Measurements from ENCODE around the gene ST7. TPM values are rescaled to one million over a fixed set of nuclear protein-coding genes. Genes with fewer than 3 reads are reported as not detected.

The ST7 gene
- total and polyA plus RNA-seq, 7 experiments from 2014 or later, result 2.1 to 6.4 (median 4.1) TPM

- Mint-ChIP-seq H3K4me3 (no peak overlapping the region), H3K27ac (no peak overlapping the region), H3K9me3 (no peaks in the 10 kb centered on the region), H3K4me1 (no peaks in the 10 kb centered on the region), H3K27me3 (peaks cover 0 to 10% (median 0%) of the 10 kb centered on the region in 5 donors), H3K36me3 (peaks cover 0 to 3% (median 0%) of the 10 kb centered on the region in 5 donors)
- ChIA-PET POLR2A (no interaction called here), CTCF (interaction anchor here (1.0 kb wide), 1 partner anchor 10 kb away, joined by 4 read pairs; no protein-coding TSS in a partner anchor)
- no peak for ATAC-seq
- no peak overlapping the region for H3K27ac ChIP-seq (ENCODE audit: low read depth, low read length)
- H3K27me3 ChIP-seq (ENCODE audit: control insufficient read depth in 2 of 2, insufficient read depth in 2 of 2, low read length in 2 of 2), result no peaks in the 10 kb centered on the region
- DNase-seq, result no peak
- H3K36me3 ChIP-seq (ENCODE audit: control insufficient read depth in 2 of 3, insufficient read depth in 3 of 3, low read length in 3 of 3), result no peaks in the 10 kb centered on the region
- no peaks in the 10 kb centered on the region for H3K4me1 ChIP-seq (ENCODE audit: control insufficient read depth in 2 of 2, insufficient read depth in 2 of 2, low read length in 2 of 2)
- H3K4me3 ChIP-seq (ENCODE audit: low read length), result no peak overlapping the region
- intact Hi-C loops (cut with micrococcal nuclease), result no loop called here
- no peaks in the 10 kb centered on the region for H3K9me3 ChIP-seq (ENCODE audit: control insufficient read depth in 2 of 3, low read length in 3 of 3)
Measured at GRCh38 chr7:117101026-117101425, 147.7 kb downstream of the ST7 start.

GRCh38 chr7:117110480-117111315 is 157.4 kb downstream of the ST7 start:
- Mint-ChIP-seq H3K4me1 (peaks cover 4 to 22% (median 14%) of the 10 kb centered on the region in 7 donors), H3K27me3 (peaks cover 0 to 25% (median 0%) of the 10 kb centered on the region in 5 donors), H3K4me3 (peak overlapping the region in 8 of 10 donors; percentile 0 to 64 (median 40)), H3K9me3 (peaks cover 0 to 3% (median 0%) of the 10 kb centered on the region in 11 donors), H3K27ac (peak overlapping the region in 7 of 9 donors; percentile 14 to 88 (median 51)), H3K36me3 (peaks cover 0 to 4% (median 0%) of the 10 kb centered on the region in 5 donors)
- H3K36me3 ChIP-seq (ENCODE audit: control insufficient read depth in 2 of 3, insufficient read depth in 3 of 3, low read length in 3 of 3), result no peaks in the 10 kb centered on the region
- CTCF ChIA-PET, result interaction anchor here (1.1 to 1.5 kb wide), 4 partner anchors 10 to 125 kb away, joined by 3 to 5 read pairs (median 4); no protein-coding TSS in a partner anchor
- peak; percentile 97 for ATAC-seq
- no peak overlapping the region for H3K4me3 ChIP-seq (ENCODE audit: low read length)
- DNase-seq, result peak in 8 of 9 donors; percentile 14 to 60 (median 40)
- no peaks in the 10 kb centered on the region for H3K9me3 ChIP-seq (ENCODE audit: control insufficient read depth in 2 of 3, low read length in 3 of 3)
- peak overlapping the region; percentile 4 for H3K27ac ChIP-seq (ENCODE audit: low read depth, low read length)
- peaks cover 6 to 12% of the 10 kb centered on the region in 2 donors for H3K4me1 ChIP-seq (ENCODE audit: control insufficient read depth in 2 of 2, insufficient read depth in 2 of 2, low read length in 2 of 2)
- POLR2A ChIA-PET, result interaction anchor here (1.0 kb wide), 2 partner anchors 101 to 105 kb away, joined by 4 read pairs; no protein-coding TSS in a partner anchor
- intact Hi-C loops (cut with micrococcal nuclease), result no loop called here
- H3K27me3 ChIP-seq (ENCODE audit: control insufficient read depth in 2 of 2, insufficient read depth in 2 of 2, low read length in 2 of 2), result no peaks in the 10 kb centered on the region

DNA sequence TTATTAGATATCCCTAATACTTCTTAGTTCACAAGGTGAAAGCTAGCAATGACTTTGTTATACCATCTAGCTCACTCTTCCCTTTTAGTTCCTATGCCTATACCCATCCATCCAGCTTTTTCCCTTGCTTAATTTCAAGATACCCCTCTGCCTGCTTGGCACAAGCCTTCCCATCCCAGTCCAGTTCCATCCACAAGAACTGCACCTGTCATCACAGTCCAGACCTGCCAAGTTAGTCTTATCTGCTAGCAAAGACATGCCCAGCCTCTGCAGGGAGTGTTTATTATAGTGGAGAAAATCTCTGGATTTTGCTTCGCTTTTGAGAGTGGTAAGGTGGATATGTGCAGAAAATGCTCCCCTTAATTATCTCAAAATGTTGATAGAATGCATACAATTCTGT is 158.2 kb downstream of the ST7 start:
- Mint-ChIP-seq H3K9me3 (peaks cover 0 to 3% (median 0%) of the 10 kb centered on the region in 11 donors), H3K27me3 (peaks cover 0 to 27% (median 0%) of the 10 kb centered on the region in 5 donors), H3K4me3 (no peak overlapping the region), H3K27ac (no peak overlapping the region), H3K4me1 (peaks cover 4 to 22% (median 14%) of the 10 kb centered on the region in 7 donors), H3K36me3 (peaks cover 0 to 4% (median 0%) of the 10 kb centered on the region in 5 donors)
- ATAC-seq, result no peak
- no peaks in the 10 kb centered on the region for H3K9me3 ChIP-seq (ENCODE audit: control insufficient read depth in 2 of 3, low read length in 3 of 3)
- peaks cover 6 to 12% of the 10 kb centered on the region in 2 donors for H3K4me1 ChIP-seq (ENCODE audit: control insufficient read depth in 2 of 2, insufficient read depth in 2 of 2, low read length in 2 of 2)
- H3K27ac ChIP-seq (ENCODE audit: low read depth, low read length), result no peak overlapping the region
- H3K27me3 ChIP-seq (ENCODE audit: control insufficient read depth in 2 of 2, insufficient read depth in 2 of 2, low read length in 2 of 2), result no peaks in the 10 kb centered on the region
- intact Hi-C loops (cut with micrococcal nuclease), result no loop called here
- no peak for DNase-seq
- ChIA-PET POLR2A (interaction anchor here (1.0 kb wide), 1 partner anchor 102 kb away, joined by 4 read pairs; no protein-coding TSS in a partner anchor), CTCF (interaction anchor here (0.6 to 1.5 kb wide), 4 partner anchors 11 to 126 kb away, joined by 3 to 5 read pairs (median 4); no protein-coding TSS in a partner anchor)
- no peaks in the 10 kb centered on the region for H3K36me3 ChIP-seq (ENCODE audit: control insufficient read depth in 2 of 3, insufficient read depth in 3 of 3, low read length in 3 of 3)
- no peak overlapping the region for H3K4me3 ChIP-seq (ENCODE audit: low read length)

- Mint-ChIP-seq H3K9me3 (peaks cover 0 to 3% (median 0%) of the 10 kb centered on the region in 11 donors), H3K4me3 (no peak overlapping the region), H3K27me3 (peaks cover 0 to 34% (median 0%) of the 10 kb centered on the region in 5 donors), H3K36me3 (peaks cover 0 to 4% (median 0%) of the 10 kb centered on the region in 5 donors), H3K27ac (no peak overlapping the region), H3K4me1 (peaks cover 4 to 22% (median 14%) of the 10 kb centered on the region in 7 donors)
- ATAC-seq, result no peak
- Histone ChIP-seq H3K27me3 (ENCODE audit: control insufficient read depth in 2 of 2, insufficient read depth in 2 of 2, low read length in 2 of 2) (no peaks in the 10 kb centered on the region), H3K4me3 (ENCODE audit: low read length) (no peak overlapping the region), H3K4me1 (ENCODE audit: control insufficient read depth in 2 of 2, insufficient read depth in 2 of 2, low read length in 2 of 2) (peaks cover 6 to 12% of the 10 kb centered on the region in 2 donors), H3K36me3 (ENCODE audit: control insufficient read depth in 2 of 3, insufficient read depth in 3 of 3, low read length in 3 of 3) (no peaks in the 10 kb centered on the region), H3K27ac (ENCODE audit: low read depth, low read length) (no peak overlapping the region), H3K9me3 (ENCODE audit: control insufficient read depth in 2 of 3, low read length in 3 of 3) (no peaks in the 10 kb centered on the region)
- ChIA-PET POLR2A (no interaction called here), CTCF (interaction anchor here (0.6 kb wide), 1 partner anchor 128 kb away, joined by 3 read pairs; no protein-coding TSS in a partner anchor)
- DNase-seq, result no peak
- intact Hi-C loops (cut with micrococcal nuclease), result no loop called here
Measured at GRCh38 chr7:117112640-117113039, 159.3 kb downstream of the ST7 start.

- H3K4me3 Mint-ChIP-seq, result no peak overlapping the region
- peaks cover 4 to 22% (median 12%) of the 10 kb centered on the region in 7 donors for H3K4me1 Mint-ChIP-seq
- DNase-seq, result no peak
- ChIA-PET POLR2A (no interaction called here), CTCF (interaction anchor here (1.0 kb wide), 1 partner anchor 105 kb away, joined by 3 read pairs; no protein-coding TSS in a partner anchor)
- Histone ChIP-seq H3K9me3 (ENCODE audit: control insufficient read depth in 2 of 3, low read length in 3 of 3) (no peaks in the 10 kb centered on the region), H3K4me3 (ENCODE audit: low read length) (no peak overlapping the region), H3K36me3 (ENCODE audit: control insufficient read depth in 2 of 3, insufficient read depth in 3 of 3, low read length in 3 of 3) (no peaks in the 10 kb centered on the region), H3K27ac (ENCODE audit: low read depth, low read length) (no peak overlapping the region), H3K27me3 (ENCODE audit: control insufficient read depth in 2 of 2, insufficient read depth in 2 of 2, low read length in 2 of 2) (no peaks in the 10 kb centered on the region), H3K4me1 (ENCODE audit: control insufficient read depth in 2 of 2, insufficient read depth in 2 of 2, low read length in 2 of 2) (peaks cover 6 to 12% of the 10 kb centered on the region in 2 donors)
- H3K9me3 Mint-ChIP-seq, result peaks cover 0 to 3% (median 0%) of the 10 kb centered on the region in 11 donors
- H3K27ac Mint-ChIP-seq, result no peak overlapping the region
- intact Hi-C loops (cut with micrococcal nuclease), result no loop called here
- peaks cover 0 to 41% (median 0%) of the 10 kb centered on the region in 5 donors for H3K27me3 Mint-ChIP-seq
- no peak for ATAC-seq
- H3K36me3 Mint-ChIP-seq, result peaks cover 0 to 4% (median 0%) of the 10 kb centered on the region in 5 donors
Measured at GRCh38 chr7:117113871-117114270, 160.6 kb downstream of the ST7 start.

DNA sequence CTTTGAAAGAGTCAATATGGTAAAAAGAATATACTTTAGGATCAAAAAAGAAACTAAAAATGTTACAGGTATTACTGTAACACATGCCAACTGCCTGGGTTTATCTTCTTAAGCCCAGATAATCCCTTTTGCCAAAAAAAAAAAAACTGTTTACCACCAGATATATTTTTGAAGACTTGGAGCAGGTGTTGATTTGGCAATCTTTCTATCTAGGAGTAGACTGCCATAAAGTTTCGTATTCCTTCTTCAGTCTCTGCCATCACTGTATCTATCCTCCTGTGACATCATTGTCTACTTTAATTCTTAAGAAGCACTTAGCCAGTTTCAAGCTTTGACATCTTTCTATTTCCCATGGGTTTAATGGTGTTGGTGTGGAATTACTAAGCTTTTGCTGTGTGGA is 161.0 kb downstream of the ST7 start:
- CTCF ChIA-PET, result interaction anchor here (0.8 to 1.0 kb wide), 2 partner anchors 11 to 105 kb away, joined by 3 read pairs; no protein-coding TSS in a partner anchor
- intact Hi-C loops (cut with micrococcal nuclease), result no loop called here
- Histone ChIP-seq H3K4me3 (ENCODE audit: low read length) (no peak overlapping the region), H3K9me3 (ENCODE audit: control insufficient read depth in 2 of 3, low read length in 3 of 3) (no peaks in the 10 kb centered on the region), H3K27ac (ENCODE audit: low read depth, low read length) (no peak overlapping the region), H3K36me3 (ENCODE audit: control insufficient read depth in 2 of 3, insufficient read depth in 3 of 3, low read length in 3 of 3) (no peaks in the 10 kb centered on the region), H3K4me1 (ENCODE audit: control insufficient read depth in 2 of 2, insufficient read depth in 2 of 2, low read length in 2 of 2) (peaks cover 6 to 12% of the 10 kb centered on the region in 2 donors), H3K27me3 (ENCODE audit: control insufficient read depth in 2 of 2, insufficient read depth in 2 of 2, low read length in 2 of 2) (no peaks in the 10 kb centered on the region)
- no peak for DNase-seq
- H3K27me3 Mint-ChIP-seq, result peaks cover 0 to 37% (median 0%) of the 10 kb centered on the region in 5 donors
- peaks cover 0 to 2% (median 0%) of the 10 kb centered on the region in 5 donors for H3K36me3 Mint-ChIP-seq
- no peaks in the 10 kb centered on the region for H3K9me3 Mint-ChIP-seq
- H3K4me3 Mint-ChIP-seq, result no peak overlapping the region
- H3K4me1 Mint-ChIP-seq, result peaks cover 4 to 22% (median 12%) of the 10 kb centered on the region in 7 donors
- POLR2A ChIA-PET, result interaction anchor here (0.6 kb wide), 1 partner anchor 10 kb away, joined by 3 read pairs; no protein-coding TSS in a partner anchor
- ATAC-seq, result no peak
- H3K27ac Mint-ChIP-seq, result no peak overlapping the region

Measured in naive thymus-derived CD4-positive, alpha-beta T cell (primary cell).